ENCODE measurements around the gene GAB2. TPM values are rescaled to one million over a fixed set of nuclear protein-coding genes. Genes with fewer than 3 reads are reported as not detected.
"Not testable (repeated sequence)": the region's sequence is repeated elsewhere in the genome, so short reads cannot be mapped to it uniquely, and the experiment has no call there.

GAB2 gene
- total RNA-seq, 2 experiments from 2014 or later: 1.2 to 1.3 TPM

GRCh38 chr11:78277314-78277994 lies 140.2 kb downstream of the GAB2 start:
- Histone ChIP-seq H2AFZ (ENCODE audit: low read length) (no peak overlapping the region), H3K4me2 (ENCODE audit: low read length) (no peak overlapping the region), H3K4me3 (ENCODE audit: low read depth, low read length, poor library complexity, severe bottlenecking) (no peak overlapping the region), H3K36me3 (ENCODE audit: insufficient read depth, low read length) (no peaks in the 10 kb centered on the region), H3K27ac (ENCODE audit: low read depth, low read length, poor library complexity, severe bottlenecking) (no peak overlapping the region), H3K79me2 (ENCODE audit: insufficient read depth, low read depth, low read length) (no peaks in the 10 kb centered on the region), H3K9me2 (ENCODE audit: insufficient read depth, low read length) (no peaks in the 10 kb centered on the region), H3K4me1 (ENCODE audit: insufficient read depth, low read length, poor library complexity, severe bottlenecking) (no peaks in the 10 kb centered on the region), H3K9me3 (ENCODE audit: low read length) (no peaks in the 10 kb centered on the region), H4K20me1 (ENCODE audit: insufficient read depth, low read length) (no peaks in the 10 kb centered on the region)
- POLR2A ChIA-PET: interaction anchor here (1.0 kb wide), 1 partner anchor 18 kb away, joined by 3 read pairs; no protein-coding TSS in a partner anchor
- DNase-seq (ENCODE audit: low spot score): no peak
- BruUV-seq (replicated peaks): no TSS peak
- TF ChIP-seq CTCF (conservative IDR thresholded peaks at IDR 0.05; ENCODE audit: low read length) (no peak), EZH2phosphoT487 (IDR thresholded peaks at IDR 0.05; ENCODE audit: borderline replicate concordance, low read depth, low read length) (no peak)
- CTCF ChIA-PET (ENCODE audit: unreplicated experiment): no interaction called here
- intact Hi-C loops (cut with micrococcal nuclease; ENCODE audit: unreplicated experiment): no loop called here

GRCh38 chr11:78276311-78276710 lies 141.3 kb downstream of the GAB2 start:
- Histone ChIP-seq H2AFZ (ENCODE audit: low read length) (no peak overlapping the region), H3K4me3 (ENCODE audit: low read depth, low read length, poor library complexity, severe bottlenecking) (no peak overlapping the region), H3K9me3 (ENCODE audit: low read length) (no peaks in the 10 kb centered on the region), H3K4me2 (ENCODE audit: low read length) (no peak overlapping the region), H3K27ac (ENCODE audit: low read depth, low read length, poor library complexity, severe bottlenecking) (no peak overlapping the region), H3K9me2 (ENCODE audit: insufficient read depth, low read length) (no peaks in the 10 kb centered on the region), H3K4me1 (ENCODE audit: insufficient read depth, low read length, poor library complexity, severe bottlenecking) (no peaks in the 10 kb centered on the region), H3K79me2 (ENCODE audit: insufficient read depth, low read depth, low read length) (no peaks in the 10 kb centered on the region), H4K20me1 (ENCODE audit: insufficient read depth, low read length) (no peaks in the 10 kb centered on the region), H3K36me3 (ENCODE audit: insufficient read depth, low read length) (no peaks in the 10 kb centered on the region)
- intact Hi-C loops (cut with micrococcal nuclease; ENCODE audit: unreplicated experiment): no loop called here
- POLR2A ChIA-PET: no interaction called here
- BruUV-seq (replicated peaks): no TSS peak
- DNase-seq (ENCODE audit: low spot score): no peak
- CTCF ChIA-PET (ENCODE audit: unreplicated experiment): no interaction called here
- TF ChIP-seq EZH2phosphoT487 (IDR thresholded peaks at IDR 0.05; ENCODE audit: borderline replicate concordance, low read depth, low read length) (no peak), CTCF (conservative IDR thresholded peaks at IDR 0.05; ENCODE audit: low read length) (no peak)

- Histone ChIP-seq H3K4me3 (ENCODE audit: low read depth, low read length, poor library complexity, severe bottlenecking) (no peak overlapping the region), H3K9me2 (ENCODE audit: insufficient read depth, low read length) (no peaks in the 10 kb centered on the region), H2AFZ (ENCODE audit: low read length) (no peak overlapping the region), H3K4me2 (ENCODE audit: low read length) (no peak overlapping the region), H3K79me2 (ENCODE audit: insufficient read depth, low read depth, low read length) (no peaks in the 10 kb centered on the region), H3K4me1 (ENCODE audit: insufficient read depth, low read length, poor library complexity, severe bottlenecking) (no peaks in the 10 kb centered on the region), H3K9me3 (ENCODE audit: low read length) (no peaks in the 10 kb centered on the region), H3K36me3 (ENCODE audit: insufficient read depth, low read length) (no peaks in the 10 kb centered on the region), H3K27ac (ENCODE audit: low read depth, low read length, poor library complexity, severe bottlenecking) (no peak overlapping the region), H4K20me1 (ENCODE audit: insufficient read depth, low read length) (no peaks in the 10 kb centered on the region)
- no TSS peak for BruUV-seq (replicated peaks)
- no peak for DNase-seq (ENCODE audit: low spot score)
- CTCF ChIA-PET (ENCODE audit: unreplicated experiment): no interaction called here
- intact Hi-C loops (cut with micrococcal nuclease; ENCODE audit: unreplicated experiment): no loop called here
- POLR2A ChIA-PET: no interaction called here
- no peak for TF ChIP-seq CTCF (conservative IDR thresholded peaks at IDR 0.05; ENCODE audit: low read length)
Observed at GRCh38 chr11:78274739-78275138, 142.9 kb downstream of the GAB2 start.

GRCh38 chr11:78272625-78273269 lies 144.9 kb downstream of the GAB2 start:
- H3K4me1 ChIP-seq (ENCODE audit: insufficient read depth, low read length, poor library complexity, severe bottlenecking); H3K27ac ChIP-seq (ENCODE audit: low read depth, low read length, poor library complexity, severe bottlenecking); H3K9me3 ChIP-seq (ENCODE audit: low read length); H3K36me3 ChIP-seq (ENCODE audit: insufficient read depth, low read length); H3K79me2 ChIP-seq (ENCODE audit: insufficient read depth, low read depth, low read length); H3K4me2 ChIP-seq (ENCODE audit: low read length); DNase-seq (ENCODE audit: low spot score); CTCF ChIA-PET (ENCODE audit: unreplicated experiment); intact Hi-C loops (cut with micrococcal nuclease; ENCODE audit: unreplicated experiment); H4K20me1 ChIP-seq (ENCODE audit: insufficient read depth, low read length); POLR2A ChIA-PET; BruUV-seq (replicated peaks); H3K9me2 ChIP-seq (ENCODE audit: insufficient read depth, low read length); H3K4me3 ChIP-seq (ENCODE audit: low read depth, low read length, poor library complexity, severe bottlenecking); H2AFZ ChIP-seq (ENCODE audit: low read length): not testable (repeated sequence)
